Measurements from ENCODE around the gene DGKG. TPM values are rescaled to one million over a fixed set of nuclear protein-coding genes. Genes with fewer than 3 reads are reported as not detected.

Gene DGKG
- total and polyA plus RNA-seq, 10 of the 15 experiments (the other 5 are each of a cell fraction or from before 2014, with no cell fraction given), result 0.39 to 6.2 (median 4.7) TPM

DNA sequence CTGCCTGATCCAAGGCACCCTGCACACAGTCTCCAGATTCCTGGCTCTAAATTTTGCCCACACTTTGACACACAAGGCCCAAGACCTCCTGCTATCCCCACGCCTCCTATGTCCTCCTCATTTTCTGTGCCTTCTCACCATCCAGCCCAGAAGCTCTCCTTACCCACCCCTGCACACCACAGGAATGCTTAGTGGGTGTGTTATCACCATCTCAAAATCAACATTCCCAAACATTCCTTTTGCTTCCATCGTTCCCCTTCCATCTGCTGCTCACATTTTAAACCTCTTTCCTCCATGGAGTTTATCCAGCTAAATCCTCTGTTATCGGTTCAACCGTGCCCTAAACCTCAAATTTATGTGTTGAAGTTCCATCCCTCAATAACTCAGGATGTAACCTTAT is 43.9 kb downstream of the DGKG start:
- CTCF ChIA-PET, result no interaction called here
- Histone ChIP-seq H3K4me1 (ENCODE audit: control insufficient read depth, insufficient read depth, low read length) (no peaks in the 10 kb centered on the region), H3K27me3 (replicated peaks in 1 of 2; ENCODE audit: control insufficient read depth in 2 of 2, insufficient read depth in 2 of 2, low read length in 1 of 2) (no peaks in the 10 kb centered on the region), H3K4me3 (no peak overlapping the region), H3K36me3 (ENCODE audit: control insufficient read depth in 2 of 2, insufficient read depth in 2 of 2, low read length in 1 of 2) (no peaks in the 10 kb centered on the region), H4K20me1 (ENCODE audit: control insufficient read depth, insufficient read depth) (no peaks in the 10 kb centered on the region), H3K79me2 (ENCODE audit: control insufficient read depth, insufficient read depth, low read length) (no peaks in the 10 kb centered on the region), H3K4me2 (ENCODE audit: control insufficient read depth, insufficient read depth) (no peak overlapping the region), H3K27ac (ENCODE audit: control insufficient read depth, insufficient read depth) (no peak overlapping the region), H2AFZ (ENCODE audit: control insufficient read depth, low read depth, low read length) (no peak overlapping the region), H3K9ac (ENCODE audit: control insufficient read depth, insufficient read depth, low read length) (no peak overlapping the region), H3K9me3 (replicated peaks; ENCODE audit: control insufficient read depth, insufficient read depth, low read length) (no peaks in the 10 kb centered on the region)
- intact Hi-C loops (cut with micrococcal nuclease; ENCODE audit: unreplicated experiment) (no loop called here), in situ Hi-C loops (cut with MboI) (no loop called here)
- POLR2A ChIA-PET, result interaction anchor here (0.5 kb wide), 1 partner anchor 529 kb away, joined by 7 read pairs; no protein-coding TSS in a partner anchor
- RAD21 ChIA-PET (ENCODE audit: unreplicated experiment), result no interaction called here
- FAIRE-seq (no peak), ATAC-seq (no peak), DNase-seq (ENCODE audit: low read depth, low spot score) (no peak)
- TF ChIP-seq ZBTB4 (CRISPR knock-in tag; IDR thresholded peaks at IDR 0.05) (no peak), GATAD2B (conservative IDR thresholded peaks at IDR 0.05; ENCODE audit: low read depth) (no peak), EP300 (IDR thresholded peaks at IDR 0.05; ENCODE audit: borderline replicate concordance in 1 of 2, control insufficient read depth in 1 of 2, low read depth in 2 of 2, low read length in 2 of 2) (no peak), TCF7 (IDR thresholded peaks at IDR 0.05; ENCODE audit: borderline replicate concordance) (no peak), IKZF2 (IDR thresholded peaks at IDR 0.05) (no peak), SIX5 (IDR thresholded peaks at IDR 0.05; ENCODE audit: low read depth, low read length, severe bottlenecking) (no peak), PKNOX1 (IDR thresholded peaks at IDR 0.05) (no peak), JUNB (IDR thresholded peaks at IDR 0.05) (no peak), ZNF24 (IDR thresholded peaks at IDR 0.05) (no peak), ZNF622 (IDR thresholded peaks at IDR 0.05) (no peak), ZNF687 (IDR thresholded peaks at IDR 0.05) (no peak)
- TF ChIP-seq, protein P1, sequence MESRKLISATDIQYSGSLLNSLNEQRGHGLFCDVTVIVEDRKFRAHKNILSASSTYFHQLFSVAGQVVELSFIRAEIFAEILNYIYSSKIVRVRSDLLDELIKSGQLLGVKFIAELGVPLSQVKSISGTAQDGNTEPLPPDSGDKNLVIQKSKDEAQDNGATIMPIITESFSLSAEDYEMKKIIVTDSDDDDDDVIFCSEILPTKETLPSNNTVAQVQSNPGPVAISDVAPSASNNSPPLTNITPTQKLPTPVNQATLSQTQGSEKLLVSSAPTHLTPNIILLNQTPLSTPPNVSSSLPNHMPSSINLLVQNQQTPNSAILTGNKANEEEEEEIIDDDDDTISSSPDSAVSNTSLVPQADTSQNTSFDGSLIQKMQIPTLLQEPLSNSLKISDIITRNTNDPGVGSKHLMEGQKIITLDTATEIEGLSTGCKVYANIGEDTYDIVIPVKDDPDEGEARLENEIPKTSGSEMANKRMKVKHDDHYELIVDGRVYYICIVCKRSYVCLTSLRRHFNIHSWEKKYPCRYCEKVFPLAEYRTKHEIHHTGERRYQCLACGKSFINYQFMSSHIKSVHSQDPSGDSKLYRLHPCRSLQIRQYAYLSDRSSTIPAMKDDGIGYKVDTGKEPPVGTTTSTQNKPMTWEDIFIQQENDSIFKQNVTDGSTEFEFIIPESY (IDR thresholded peaks at IDR 0.05), result no peak
- no TSS peak for BruUV-seq (replicated peaks)
- SMC1A ChIA-PET (ENCODE audit: uncharacterized antibody, unreplicated experiment), result no interaction called here
- 1% methylated on average over 4 of the region's 4 CpGs for WGBS (ENCODE audit: insufficient coverage, insufficient replicate concordance, low lambda C conversion rate, missing lambda C conversion rate)
